ENCODE measurements around the gene DNAJC17. TPM values are rescaled to one million over a fixed set of nuclear protein-coding genes. Genes with fewer than 3 reads are reported as not detected.

Gene DNAJC17
- total RNA-seq, 2 donors from 2014 or later, result 38.1 to 48.0 TPM

DNA sequence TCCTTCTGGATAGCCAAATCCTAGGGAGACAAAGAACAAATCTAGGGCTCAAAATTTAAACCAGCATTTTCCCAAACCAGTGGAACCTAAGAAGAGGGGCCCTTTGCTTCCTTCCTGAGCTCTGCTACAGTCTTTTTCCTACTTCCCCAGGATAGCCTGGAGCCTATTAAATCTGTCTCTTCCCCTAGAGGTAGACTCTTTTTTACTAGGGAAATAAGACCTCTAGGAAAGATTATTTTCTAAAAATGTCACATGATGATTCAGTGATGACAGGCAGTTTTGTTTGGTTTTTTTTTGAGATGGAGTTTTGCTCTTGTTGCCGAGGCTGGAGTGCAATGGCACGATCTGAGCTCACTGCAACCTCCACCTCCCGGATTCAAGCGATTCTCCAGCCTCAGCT, 70.7 kb downstream of the DNAJC17 start:
- intact Hi-C loops (cut with DNase I), result no loop called here
- H3K27ac ChIP-seq, result no peak overlapping the region
- no peak for DNase-seq
- H3K9ac ChIP-seq (ENCODE audit: low read depth in 2 of 2, low read length in 2 of 2), result no peak overlapping the region
- no peaks in the 10 kb centered on the region for H3K36me3 ChIP-seq
- H3K9me3 ChIP-seq, result no peaks in the 10 kb centered on the region
- no peak overlapping the region for H3K4me3 ChIP-seq
- H3K27me3 ChIP-seq, result no peaks in the 10 kb centered on the region
- no peaks in the 10 kb centered on the region for H3K4me1 ChIP-seq
- TF ChIP-seq, protein P1, sequence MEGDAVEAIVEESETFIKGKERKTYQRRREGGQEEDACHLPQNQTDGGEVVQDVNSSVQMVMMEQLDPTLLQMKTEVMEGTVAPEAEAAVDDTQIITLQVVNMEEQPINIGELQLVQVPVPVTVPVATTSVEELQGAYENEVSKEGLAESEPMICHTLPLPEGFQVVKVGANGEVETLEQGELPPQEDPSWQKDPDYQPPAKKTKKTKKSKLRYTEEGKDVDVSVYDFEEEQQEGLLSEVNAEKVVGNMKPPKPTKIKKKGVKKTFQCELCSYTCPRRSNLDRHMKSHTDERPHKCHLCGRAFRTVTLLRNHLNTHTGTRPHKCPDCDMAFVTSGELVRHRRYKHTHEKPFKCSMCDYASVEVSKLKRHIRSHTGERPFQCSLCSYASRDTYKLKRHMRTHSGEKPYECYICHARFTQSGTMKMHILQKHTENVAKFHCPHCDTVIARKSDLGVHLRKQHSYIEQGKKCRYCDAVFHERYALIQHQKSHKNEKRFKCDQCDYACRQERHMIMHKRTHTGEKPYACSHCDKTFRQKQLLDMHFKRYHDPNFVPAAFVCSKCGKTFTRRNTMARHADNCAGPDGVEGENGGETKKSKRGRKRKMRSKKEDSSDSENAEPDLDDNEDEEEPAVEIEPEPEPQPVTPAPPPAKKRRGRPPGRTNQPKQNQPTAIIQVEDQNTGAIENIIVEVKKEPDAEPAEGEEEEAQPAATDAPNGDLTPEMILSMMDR (IDR thresholded peaks at IDR 0.05), result no peak

DNA sequence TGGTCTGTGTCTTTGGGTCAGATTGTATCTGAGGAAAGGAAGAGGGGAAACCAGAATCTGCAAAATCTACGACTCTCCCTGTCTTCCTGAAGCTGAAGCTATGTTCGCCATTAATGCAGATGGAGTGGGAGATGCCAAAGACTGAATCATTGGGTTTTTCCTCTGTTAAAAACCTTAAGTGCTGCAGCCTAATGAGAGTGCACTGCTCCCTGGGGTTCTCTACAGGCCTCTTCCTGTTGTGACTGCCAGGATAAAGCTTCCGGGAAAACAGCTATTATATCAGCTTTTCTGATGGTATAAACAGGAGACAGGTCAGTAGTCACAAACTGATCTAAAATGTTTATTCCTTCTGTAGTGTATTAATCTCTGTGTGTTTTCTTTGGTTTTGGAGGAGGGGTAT, 76.2 kb downstream of the DNAJC17 start:
- intact Hi-C loops (cut with DNase I), result no loop called here
- Histone ChIP-seq H3K27me3 (no peaks in the 10 kb centered on the region), H3K4me3 (no peak overlapping the region), H3K36me3 (no peaks in the 10 kb centered on the region), H3K9me3 (no peaks in the 10 kb centered on the region), H3K9ac (ENCODE audit: low read depth in 2 of 2, low read length in 2 of 2) (no peak overlapping the region), H3K4me1 (no peaks in the 10 kb centered on the region), H3K27ac (no peak overlapping the region)
- no peak for DNase-seq
- TF ChIP-seq, protein P1 (IDR thresholded peaks at IDR 0.05), result no peak

DNA sequence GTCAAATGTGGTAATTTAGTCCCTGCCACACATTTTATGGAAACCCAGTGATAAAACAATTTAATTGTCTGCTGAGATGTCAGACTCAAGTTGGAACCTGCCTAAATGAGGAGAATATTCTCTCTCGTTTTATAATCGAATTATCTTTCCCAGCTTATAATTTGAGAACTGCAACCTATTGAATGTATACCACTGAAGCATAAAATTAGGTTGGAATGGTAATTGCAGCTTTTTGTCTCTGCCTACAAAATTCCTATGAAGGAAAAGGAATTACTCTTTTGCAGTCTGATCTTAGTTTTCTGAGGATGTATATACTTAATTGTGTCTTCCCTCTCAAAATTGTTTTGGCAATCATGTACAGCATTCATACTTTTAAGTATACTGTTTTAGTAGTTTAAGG, 83.4 kb downstream of the DNAJC17 start:
- intact Hi-C loops (cut with DNase I), result no loop called here
- TF ChIP-seq, protein P1 (IDR thresholded peaks at IDR 0.05), result no peak
- Histone ChIP-seq H3K4me1 (no peaks in the 10 kb centered on the region), H3K4me3 (no peak overlapping the region), H3K27me3 (no peaks in the 10 kb centered on the region), H3K9me3 (no peaks in the 10 kb centered on the region), H3K9ac (ENCODE audit: low read depth in 2 of 2, low read length in 2 of 2) (no peak overlapping the region), H3K27ac (no peak overlapping the region), H3K36me3 (no peaks in the 10 kb centered on the region)
- DNase-seq, result no peak

DNA sequence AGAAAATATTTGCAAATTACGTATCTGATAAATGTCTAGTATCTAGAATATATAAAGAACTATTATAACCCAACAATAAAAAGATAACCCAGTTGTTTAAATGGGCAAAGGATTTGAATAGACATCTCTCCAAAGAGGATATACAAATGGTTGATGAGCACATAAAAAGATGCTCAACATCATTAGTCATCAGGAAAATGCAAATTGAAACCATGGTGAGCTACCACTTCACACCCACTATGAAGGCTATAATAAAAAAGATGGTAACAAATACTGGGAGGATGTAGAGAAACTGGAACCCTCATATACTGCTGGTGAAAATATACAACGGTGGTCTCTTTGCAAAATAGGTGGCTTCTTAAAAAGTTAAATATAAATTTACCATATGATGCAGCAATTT, 84.3 kb downstream of the DNAJC17 start:
- intact Hi-C loops (cut with DNase I), result no loop called here
- no peaks in the 10 kb centered on the region for H3K36me3 ChIP-seq
- TF ChIP-seq, protein P1 (IDR thresholded peaks at IDR 0.05), result no peak

DNA sequence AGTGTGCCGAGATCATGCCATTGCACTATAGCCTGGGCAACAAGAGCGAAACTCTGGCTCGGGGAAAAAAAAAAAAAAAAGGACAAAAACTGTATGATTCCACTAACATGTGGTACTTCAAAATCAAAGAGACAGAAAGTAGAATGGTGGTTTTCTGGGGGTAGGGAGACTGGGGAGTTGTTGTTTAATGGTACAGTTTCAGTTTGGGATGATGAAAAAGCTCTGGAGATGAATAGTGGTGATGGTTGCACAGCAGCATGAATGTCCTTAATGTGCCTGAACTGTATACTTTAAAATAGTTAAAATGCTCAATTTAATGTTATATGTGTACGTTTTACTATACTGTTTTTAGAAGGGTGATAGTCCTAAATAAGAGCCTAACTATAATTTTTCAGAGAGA, 84.9 kb downstream of the DNAJC17 start:
- no peak overlapping the region for H3K9ac ChIP-seq (ENCODE audit: low read depth in 2 of 2, low read length in 2 of 2)

More for the DNA sequence above, 84.3 kb downstream of the DNAJC17 start:
- Histone ChIP-seq H3K9ac (ENCODE audit: low read depth in 2 of 2, low read length in 2 of 2) (no peak overlapping the region), H3K27ac (no peak overlapping the region), H3K4me1 (no peaks in the 10 kb centered on the region), H3K9me3 (no peaks in the 10 kb centered on the region), H3K4me3 (no peak overlapping the region), H3K27me3 (no peaks in the 10 kb centered on the region)
- no peak for DNase-seq

More for the DNA sequence above, 84.9 kb downstream of the DNAJC17 start:
- Histone ChIP-seq H3K4me3 (no peak overlapping the region), H3K27me3 (no peaks in the 10 kb centered on the region), H3K36me3 (no peaks in the 10 kb centered on the region), H3K9me3 (no peaks in the 10 kb centered on the region), H3K27ac (no peak overlapping the region), H3K4me1 (no peaks in the 10 kb centered on the region)
- intact Hi-C loops (cut with DNase I), result no loop called here
- no peak for DNase-seq
- TF ChIP-seq, protein P1 (IDR thresholded peaks at IDR 0.05), result no peak

Measured in colonic mucosa (tissue), 4 donors.